ENCODE measurements around the gene MAN1B1. TPM values are rescaled to one million over a fixed set of nuclear protein-coding genes. Genes with fewer than 3 reads are reported as not detected.

MAN1B1 gene
- total RNA-seq, 1 donor from 2014 or later: 27.4 TPM

- DNase-seq (ENCODE audit: low spot score) (no peak), ATAC-seq (no peak)
Observed at GRCh38 chr9:137141050-137141810, 54.4 kb downstream of the MAN1B1 start.

GRCh38 chr9:137141976-137142936 lies 55.5 kb downstream of the MAN1B1 start:
- DNase-seq (ENCODE audit: low spot score) (no peak), ATAC-seq (no peak)

- ATAC-seq (no peak), DNase-seq (ENCODE audit: low spot score) (no peak)
Observed at GRCh38 chr9:137143459-137143858, 56.7 kb downstream of the MAN1B1 start.

- no peak for ATAC-seq
Observed at GRCh38 chr9:137145731-137146526, 59.1 kb downstream of the MAN1B1 start.

GRCh38 chr9:137146527-137146918 lies 59.7 kb downstream of the MAN1B1 start:
- ATAC-seq: no peak
- DNase-seq (ENCODE audit: low spot score): no peak

More at GRCh38 chr9:137145731-137146526, 59.1 kb downstream of the MAN1B1 start:
- no peak for DNase-seq (ENCODE audit: low spot score)

GRCh38 chr9:137147091-137147792 lies 60.5 kb downstream of the MAN1B1 start:
- ATAC-seq (no peak), DNase-seq (ENCODE audit: low spot score) (no peak)

GRCh38 chr9:137147793-137148160 lies 61.0 kb downstream of the MAN1B1 start:
- DNase-seq (ENCODE audit: low spot score) (no peak), ATAC-seq (no peak)

GRCh38 chr9:137148242-137148641 lies 61.5 kb downstream of the MAN1B1 start:
- ATAC-seq (no peak), DNase-seq (ENCODE audit: low spot score) (no peak)

- ATAC-seq (no peak), DNase-seq (ENCODE audit: low spot score) (no peak)
Observed at GRCh38 chr9:137148661-137149060, 61.9 kb downstream of the MAN1B1 start.

GRCh38 chr9:137149363-137149762 lies 62.6 kb downstream of the MAN1B1 start:
- DNase-seq (ENCODE audit: low spot score): no peak
- no peak for ATAC-seq

GRCh38 chr9:137149942-137150616 lies 63.3 kb downstream of the MAN1B1 start:
- no peak for DNase-seq (ENCODE audit: low spot score)
- no peak for ATAC-seq

GRCh38 chr9:137150617-137151457 lies 64.1 kb downstream of the MAN1B1 start:
- DNase-seq (ENCODE audit: low spot score) (no peak), ATAC-seq (no peak)

GRCh38 chr9:137152844-137153405 lies 66.1 kb downstream of the MAN1B1 start:
- ATAC-seq: no peak
- no peak for DNase-seq (ENCODE audit: low spot score)

- ATAC-seq: peak; percentile 63
- no peak for DNase-seq (ENCODE audit: low spot score)
Observed at GRCh38 chr9:137156567-137157375, 70.0 kb downstream of the MAN1B1 start.

- ATAC-seq (no peak), DNase-seq (ENCODE audit: low spot score) (no peak)
Observed at GRCh38 chr9:137157618-137158415, 71.0 kb downstream of the MAN1B1 start.

GRCh38 chr9:137158625-137159024 lies 71.8 kb downstream of the MAN1B1 start:
- DNase-seq (ENCODE audit: low spot score) (no peak), ATAC-seq (no peak)

All from left lobe of liver (tissue), 2 donors.